Astrocyte (in vitro differentiated cells and primary cell): ENCODE measurements around the gene ARHGAP9. TPM values are rescaled to one million over a fixed set of nuclear protein-coding genes. Genes with fewer than 3 reads are reported as not detected.

Source experiments
- DNase-seq: peaks from one replicate; pipeline ENCODE4 v3.0.0-alpha.2; 2010; ENCODE audit warnings: low read depth
- FAIRE-seq: peaks from 2 replicates; lab custom pipeline; 2011; peaks lifted over from hg19 to GRCh38; lab: Jason Lieb, UNC
- H2AFZ ChIP-seq: 2 replicates; pipeline ENCODE4 v1.6.0; 2012; ENCODE audit warnings: low read depth, low read length, inconsistent platforms
- H3K27ac ChIP-seq: 2 replicates; pipeline ENCODE4 v1.5.1; 2011; ENCODE audit warnings: low read depth, low read length, inconsistent platforms
- H3K27me3 ChIP-seq: 2 replicates; pipeline ENCODE4 v1.6.0; 2011; ENCODE audit warnings: low read length, inconsistent platforms; ENCODE audit not compliant: insufficient read depth
- H3K36me3 ChIP-seq: 2 replicates; pipeline ENCODE4 v1.5.1; 2011; ENCODE audit warnings: low read length, inconsistent platforms; ENCODE audit not compliant: insufficient read depth
- H3K4me1 ChIP-seq: 2 replicates; pipeline ENCODE4 v1.5.1; 2011; ENCODE audit warnings: low read length, inconsistent platforms; ENCODE audit not compliant: insufficient read depth
- H3K4me2 ChIP-seq: 2 replicates; pipeline ENCODE4 v1.6.0; 2012; ENCODE audit warnings: low read length, inconsistent platforms
- H3K4me3 ChIP-seq: 2 replicates; pipeline ENCODE4 v1.5.1; 2011; ENCODE audit warnings: low read depth, mild to moderate bottlenecking, low read length, inconsistent platforms; ENCODE audit not compliant: insufficient read depth
- H3K79me2 ChIP-seq: 2 replicates; pipeline ENCODE4 v1.6.0; 2012; ENCODE audit warnings: mild to moderate bottlenecking, low read length, inconsistent platforms; ENCODE audit not compliant: insufficient read depth
- H3K9ac ChIP-seq: 2 replicates; pipeline ENCODE4 v1.6.0; 2012; ENCODE audit warnings: mild to moderate bottlenecking, low read length, inconsistent platforms
- H3K9me3 ChIP-seq: 2 replicates; pipeline ENCODE4 v1.5.1; 2012; ENCODE audit warnings: low read depth, mild to moderate bottlenecking, low read length, inconsistent platforms; ENCODE audit not compliant: insufficient read depth
- H4K20me1 ChIP-seq: 2 replicates; pipeline ENCODE4 v1.6.0; 2012; ENCODE audit warnings: low read length, inconsistent platforms; ENCODE audit not compliant: insufficient read depth
- H3K27ac Mint-ChIP-seq: one replicate; pipeline ENCODE4 v1.8.0; 2021; ENCODE audit warnings: mild to moderate bottlenecking, mixed read lengths; ENCODE audit not compliant: unreplicated experiment
- H3K27me3 Mint-ChIP-seq: one replicate; pipeline ENCODE4 v1.8.0; 2021; ENCODE audit warnings: low read depth, mixed read lengths; ENCODE audit not compliant: unreplicated experiment
- H3K36me3 Mint-ChIP-seq: one replicate; pipeline ENCODE4 v1.8.0; 2021; ENCODE audit warnings: low read depth, mixed read lengths; ENCODE audit not compliant: unreplicated experiment
- H3K4me1 Mint-ChIP-seq: one replicate; pipeline ENCODE4 v1.8.0; 2021; ENCODE audit warnings: low read depth, mixed read lengths; ENCODE audit not compliant: unreplicated experiment
- H3K4me3 Mint-ChIP-seq: one replicate; pipeline ENCODE4 v1.8.0; 2021; ENCODE audit warnings: mild to moderate bottlenecking, moderate library complexity, mixed read lengths; ENCODE audit not compliant: unreplicated experiment
- H3K9me3 Mint-ChIP-seq: one replicate; pipeline ENCODE4 v1.8.0; 2021; ENCODE audit warnings: mild to moderate bottlenecking, mixed read lengths; ENCODE audit not compliant: unreplicated experiment
- EZH2 ChIP-seq: IDR thresholded peaks from 2 replicates; pipeline ENCODE4 v1.6.1; 2012; ENCODE audit warnings: mild to moderate bottlenecking, low read length, inconsistent platforms; ENCODE audit not compliant: insufficient read depth
- total RNA-seq: library from RNA; stranded (reverse); gene quantifications from 2 replicates; pipeline ENCODE4 v1.2.1, GENCODE V29; 2021
- TF ChIP-seq, protein P1 (sequence below): IDR thresholded peaks from 2 replicates; pipeline ENCODE4 v1.5.1; 2011; ENCODE audit warnings: low read depth, mild to moderate bottlenecking, inconsistent platforms, low read length, moderate library complexity; ENCODE audit not compliant: insufficient read depth

Gene ARHGAP9
- total RNA-seq, 1 donor from 2014 or later: 3.1 TPM

DNA sequence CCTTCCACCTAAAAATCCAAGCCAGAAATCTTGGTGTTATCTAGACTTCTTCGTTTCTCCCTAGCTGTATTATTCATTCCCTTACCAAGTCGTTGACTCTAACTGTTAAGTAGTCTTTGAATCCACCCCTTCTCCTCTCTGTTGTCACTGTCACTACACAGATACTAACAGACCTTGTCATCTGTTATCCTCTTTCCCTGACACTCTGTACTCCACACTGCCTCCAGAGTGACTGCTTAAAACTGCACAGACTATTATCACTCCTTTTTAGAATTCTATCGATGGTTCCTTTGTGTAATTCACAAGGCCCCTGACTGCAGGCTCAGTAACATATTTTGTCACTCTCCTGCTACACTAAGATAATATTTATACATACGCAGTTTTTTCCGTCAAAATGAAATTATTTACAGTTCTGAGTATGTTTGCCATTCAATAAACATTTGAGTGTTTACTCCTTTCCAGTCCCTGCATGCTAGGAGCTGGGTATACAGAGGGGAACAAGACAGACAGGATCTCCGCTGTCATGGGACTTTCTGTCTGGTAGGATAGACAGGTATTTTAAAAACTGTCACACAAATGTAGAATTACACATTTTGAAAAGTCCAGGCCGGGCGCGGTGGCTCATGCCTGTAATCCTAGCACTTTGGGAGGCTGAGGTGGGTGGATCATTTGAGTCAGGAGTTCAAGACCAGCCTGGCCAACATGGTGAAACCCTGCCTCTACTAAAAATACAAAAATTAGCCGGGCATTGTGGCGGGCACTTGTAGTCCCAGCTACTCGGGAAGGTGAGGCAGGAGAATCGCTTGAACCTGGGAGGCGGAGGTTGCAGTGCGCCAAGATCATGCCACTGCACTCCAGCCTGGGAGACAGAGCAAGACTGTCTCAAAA is 12.0 kb upstream of the ARHGAP9 start:
- Histone ChIP-seq H3K27ac (no peak overlapping the region), H3K9me3 (no peaks in the 10 kb centered on the region), H4K20me1 (peaks cover 37% of the 10 kb centered on the region), H2AFZ (no peak overlapping the region), H3K4me1 (peaks cover 12% of the 10 kb centered on the region), H3K79me2 (peaks cover 38% of the 10 kb centered on the region), H3K9ac (no peak overlapping the region), H3K4me3 (no peak overlapping the region), H3K36me3 (peaks cover 29% of the 10 kb centered on the region), H3K4me2 (no peak overlapping the region), H3K27me3 (no peaks in the 10 kb centered on the region)
- Mint-ChIP-seq H3K9me3 (no peaks in the 10 kb centered on the region), H3K27ac (peak overlapping the region; percentile 8), H3K27me3 (no peaks in the 10 kb centered on the region), H3K36me3 (peaks cover 25% of the 10 kb centered on the region), H3K4me1 (peaks cover 14% of the 10 kb centered on the region), H3K4me3 (peak overlapping the region; percentile 54)
- no peak for TF ChIP-seq EZH2
- TF ChIP-seq, protein P1, sequence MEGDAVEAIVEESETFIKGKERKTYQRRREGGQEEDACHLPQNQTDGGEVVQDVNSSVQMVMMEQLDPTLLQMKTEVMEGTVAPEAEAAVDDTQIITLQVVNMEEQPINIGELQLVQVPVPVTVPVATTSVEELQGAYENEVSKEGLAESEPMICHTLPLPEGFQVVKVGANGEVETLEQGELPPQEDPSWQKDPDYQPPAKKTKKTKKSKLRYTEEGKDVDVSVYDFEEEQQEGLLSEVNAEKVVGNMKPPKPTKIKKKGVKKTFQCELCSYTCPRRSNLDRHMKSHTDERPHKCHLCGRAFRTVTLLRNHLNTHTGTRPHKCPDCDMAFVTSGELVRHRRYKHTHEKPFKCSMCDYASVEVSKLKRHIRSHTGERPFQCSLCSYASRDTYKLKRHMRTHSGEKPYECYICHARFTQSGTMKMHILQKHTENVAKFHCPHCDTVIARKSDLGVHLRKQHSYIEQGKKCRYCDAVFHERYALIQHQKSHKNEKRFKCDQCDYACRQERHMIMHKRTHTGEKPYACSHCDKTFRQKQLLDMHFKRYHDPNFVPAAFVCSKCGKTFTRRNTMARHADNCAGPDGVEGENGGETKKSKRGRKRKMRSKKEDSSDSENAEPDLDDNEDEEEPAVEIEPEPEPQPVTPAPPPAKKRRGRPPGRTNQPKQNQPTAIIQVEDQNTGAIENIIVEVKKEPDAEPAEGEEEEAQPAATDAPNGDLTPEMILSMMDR: no peak
- FAIRE-seq: peak; percentile 17
- DNase-seq: no peak

DNA sequence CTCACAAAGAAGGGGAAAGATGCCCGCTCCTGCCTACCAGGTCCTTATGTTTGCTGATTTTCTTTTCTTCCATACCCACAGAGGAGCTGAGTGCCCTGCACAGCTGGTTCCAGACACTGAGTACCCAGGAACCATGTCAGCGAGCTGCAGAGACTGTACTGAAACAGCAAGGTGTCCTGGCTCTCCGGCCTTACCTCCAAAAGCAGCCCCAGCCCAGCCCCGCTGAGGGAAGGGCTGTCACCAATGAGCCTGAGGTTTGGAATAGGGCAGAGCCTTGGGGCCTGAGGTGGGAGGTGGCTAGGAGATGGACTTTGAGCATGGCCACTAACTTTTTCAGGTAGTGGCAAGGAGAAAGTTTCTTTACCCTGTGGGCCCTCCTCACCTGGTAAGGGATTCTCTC is 10.5 kb upstream of the ARHGAP9 start:
- H3K27me3 ChIP-seq: no peaks in the 10 kb centered on the region
- peaks cover 28% of the 10 kb centered on the region for H3K36me3 ChIP-seq
- Mint-ChIP-seq H3K9me3 (no peaks in the 10 kb centered on the region), H3K27ac (no peak overlapping the region), H3K36me3 (peaks cover 22% of the 10 kb centered on the region), H3K4me1 (peaks cover 14% of the 10 kb centered on the region), H3K27me3 (no peaks in the 10 kb centered on the region), H3K4me3 (peak overlapping the region; percentile 93)
- peaks cover 38% of the 10 kb centered on the region for H3K79me2 ChIP-seq
- DNase-seq: no peak
- TF ChIP-seq, protein P1: no peak
- TF ChIP-seq EZH2: no peak
- H3K27ac ChIP-seq: no peak overlapping the region
- no peak overlapping the region for H3K9ac ChIP-seq
- peaks cover 12% of the 10 kb centered on the region for H3K4me1 ChIP-seq
- no peak for FAIRE-seq
- H3K4me2 ChIP-seq: no peak overlapping the region
- peaks cover 36% of the 10 kb centered on the region for H4K20me1 ChIP-seq
- no peaks in the 10 kb centered on the region for H3K9me3 ChIP-seq
- no peak overlapping the region for H3K4me3 ChIP-seq
- no peak overlapping the region for H2AFZ ChIP-seq

GRCh38 chr12:57489157-57489641 is 9.5 kb upstream of the ARHGAP9 start:
- Histone ChIP-seq H3K27me3 (no peaks in the 10 kb centered on the region), H3K9me3 (no peaks in the 10 kb centered on the region), H3K4me1 (peaks cover 12% of the 10 kb centered on the region), H3K4me3 (peak overlapping the region; percentile 87), H3K27ac (no peak overlapping the region), H3K79me2 (peaks cover 38% of the 10 kb centered on the region), H3K4me2 (peak overlapping the region; percentile 98), H4K20me1 (peaks cover 36% of the 10 kb centered on the region), H2AFZ (no peak overlapping the region), H3K9ac (peak overlapping the region; percentile 97), H3K36me3 (peaks cover 28% of the 10 kb centered on the region)
- DNase-seq: peak; percentile 15
- no peaks in the 10 kb centered on the region for H3K9me3 Mint-ChIP-seq
- no peak for TF ChIP-seq EZH2
- TF ChIP-seq, protein P1: no peak
- peak overlapping the region; percentile 93 for H3K4me3 Mint-ChIP-seq
- no peak for FAIRE-seq
- no peaks in the 10 kb centered on the region for H3K27me3 Mint-ChIP-seq
- H3K27ac Mint-ChIP-seq: peak overlapping the region; percentile 92
- peaks cover 14% of the 10 kb centered on the region for H3K4me1 Mint-ChIP-seq
- peaks cover 22% of the 10 kb centered on the region for H3K36me3 Mint-ChIP-seq
